HG02884 (cell line): Measurements from ENCODE around the gene ITGB6.

Experiments used
- ATAC-seq: cut with Tn5 transposase; IDR thresholded peaks from one replicate; pipeline ENCODE4 v1.9.1; 2021; ENCODE audit warnings: mild to moderate bottlenecking, moderate library complexity; ENCODE audit not compliant: unreplicated experiment

The ITGB6 gene

GRCh38 chr2:160221391-160222276 is 21.6 kb upstream of the ITGB6 start:
- no peak for ATAC-seq

- ATAC-seq = no peak
Measured at GRCh38 chr2:160220545-160221009, 20.5 kb upstream of the ITGB6 start.

GRCh38 chr2:160220026-160220425 is 20.0 kb upstream of the ITGB6 start:
- ATAC-seq = no peak

GRCh38 chr2:160214461-160215445 is 14.7 kb upstream of the ITGB6 start:
- ATAC-seq = no peak

GRCh38 chr2:160213511-160213910 is 13.4 kb upstream of the ITGB6 start:
- no peak for ATAC-seq

GRCh38 chr2:160210599-160211138 is 10.6 kb upstream of the ITGB6 start:
- ATAC-seq = peak; percentile 92

GRCh38 chr2:160209516-160209856 is 9.4 kb upstream of the ITGB6 start:
- ATAC-seq = no peak

- ATAC-seq = no peak
Measured at GRCh38 chr2:160208655-160209515, 8.8 kb upstream of the ITGB6 start.

- ATAC-seq = no peak
Measured at GRCh38 chr2:160207804-160208654, 8.0 kb upstream of the ITGB6 start.

GRCh38 chr2:160207271-160207670 is 7.2 kb upstream of the ITGB6 start:
- no peak for ATAC-seq

- no peak for ATAC-seq
Measured at GRCh38 chr2:160206436-160206835, 6.4 kb upstream of the ITGB6 start.

GRCh38 chr2:160205505-160205904 is 5.4 kb upstream of the ITGB6 start:
- no peak for ATAC-seq

- ATAC-seq = no peak
Measured at GRCh38 chr2:160203422-160203821, 3.4 kb upstream of the ITGB6 start.

- ATAC-seq = no peak
Measured at GRCh38 chr2:160203007-160203406, 2.9 kb upstream of the ITGB6 start.

- ATAC-seq = no peak
Measured at GRCh38 chr2:160201849-160202539, 1.9 kb upstream of the ITGB6 start.

- ATAC-seq = no peak
Measured at GRCh38 chr2:160200921-160201320, 849 bp upstream of the ITGB6 start.

- no peak for ATAC-seq
Measured at GRCh38 chr2:160199053-160199452, 1.0 kb downstream of the ITGB6 start.

GRCh38 chr2:160197587-160197986 is 2.5 kb downstream of the ITGB6 start:
- no peak for ATAC-seq

GRCh38 chr2:160194946-160195345 is 5.1 kb downstream of the ITGB6 start:
- no peak for ATAC-seq
